Body of pancreas (tissue), 4 donors: Measurements from ENCODE around the gene RNF215. TPM values are rescaled to one million over a fixed set of nuclear protein-coding genes. Genes with fewer than 3 reads are reported as not detected.

Experiments
- ATAC-seq: fragments of 150-250 bp; one replicate; pipeline ENCODE4 v1.9.1; 2016
- DNase-seq, 4 donors: peaks; one replicate each; pipeline ENCODE4 v3.0.0-alpha.2; 2019
- H3K27ac ChIP-seq, 4 donors: fragments of 200-600 bp; sonication (generic); 1 replicate in 3 of 4; 2 replicates in 1 of 4; pipeline versions ENCODE4 v1.5.1 to v1.6.1; 2016 to 2019; ENCODE audit warnings: mild to moderate bottlenecking in 1 of 4, mixed read lengths in 1 of 4, moderate library complexity in 1 of 4
- H3K27me3 ChIP-seq, 2 donors: fragments of 200-600 bp; sonication (generic); one replicate each; pipeline ENCODE4 v1.6.0; 2016; ENCODE audit warnings: mild to moderate bottlenecking in 1 of 2
- H3K36me3 ChIP-seq, 2 donors: fragments of 200-600 bp; sonication (generic); replicated peaks in 1 of 2; 2 replicates each; pipeline ENCODE4 v1.5.1; 2016; ENCODE audit warnings: low read depth in 2 of 2; ENCODE audit not compliant: insufficient read depth in 1 of 2
- H3K4me1 ChIP-seq: fragments of 200-600 bp; sonication (generic); one replicate; pipeline ENCODE4 v1.6.0; 2016
- H3K4me3 ChIP-seq, 2 donors: fragments of 200-600 bp; sonication (generic); 1 replicate in 1 of 2; 2 replicates in 1 of 2; pipeline ENCODE4 v1.5.1; 2016 to 2019
- H3K9me3 ChIP-seq, 3 donors: fragments of 200-600 bp; sonication (generic); 1 replicate in 2 of 3; 2 replicates in 1 of 3; pipeline ENCODE4 v1.5.1; 2016
- POLR2A ChIP-seq, 3 donors: fragments of 450-650 bp; IDR thresholded peaks; one replicate each; pipeline ENCODE4 v1.6.1; 2016; ENCODE audit warnings: antibody characterized with exemption in 3 of 3, mild to moderate bottlenecking in 2 of 3
- WGBS, 2 donors: methylation state at CpG; one replicate each; pipeline ENCODE4 v1.1.5; 2017; 5-methylcytosine and 5-hydroxymethylcytosine counted together
- intact Hi-C: fragments of 100-400 bp; cut with DNase I; formaldehyde crosslinking; loops from one replicate; pipeline ENCODE4 v1.15.1; 2023
- total RNA-seq, 2 donors: library from RNA; depleted of rRNA; stranded (reverse); fragments of >200 nt; gene quantifications; one replicate each; pipeline ENCODE4 v1.1.0, GENCODE V29; 2016
- TF ChIP-seq, protein P1 (sequence below), 7 experiments: fragments of 450-650 bp in 4 of 7; fragments of 200-600 bp in 3 of 7; sonication (generic) in 3 of 7; IDR thresholded peaks; one replicate each; pipeline ENCODE4 v1.5.1; 2016 to 2019; ENCODE audit warnings: antibody characterized with exemption in 7 of 7

The RNF215 gene
- total RNA-seq, 2 donors from 2014 or later: 13.8 to 14.0 TPM

DNA sequence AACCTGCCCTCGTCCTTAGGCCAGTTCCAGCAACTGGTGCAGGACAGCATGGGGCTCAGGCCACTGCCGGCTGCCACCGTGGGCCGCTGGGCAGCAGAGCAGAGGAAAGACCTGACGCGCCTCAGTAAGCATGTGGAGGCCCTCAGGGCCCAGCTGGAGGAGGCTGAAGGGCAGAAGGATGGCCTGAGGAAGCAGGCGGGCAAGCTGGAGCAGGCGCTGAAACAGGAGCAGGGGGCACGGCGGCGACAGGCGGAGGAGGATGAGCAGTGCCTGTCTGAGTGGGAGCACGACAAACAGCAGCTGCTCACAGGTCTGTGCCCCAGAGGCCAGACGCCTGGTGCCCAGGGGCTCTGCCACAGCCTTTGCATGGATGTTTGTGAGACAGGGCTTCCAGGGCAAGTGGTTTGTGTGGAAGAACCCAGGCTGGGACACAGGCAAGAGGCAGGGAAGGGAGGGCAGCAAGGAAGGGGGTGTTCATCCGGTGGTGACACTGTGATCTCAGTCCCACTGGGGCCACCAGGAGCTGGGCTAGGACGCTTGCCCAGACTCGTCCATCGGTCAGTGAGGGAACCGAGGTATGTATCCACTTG lies 16.5 kb downstream of the RNF215 start:
- Histone ChIP-seq H3K9me3 (no peaks in the 10 kb centered on the region), H3K4me3 (no peak overlapping the region), H3K27ac (no peak overlapping the region), H3K36me3 (no peaks in the 10 kb centered on the region), H3K27me3 (no peaks in the 10 kb centered on the region), H3K4me1 (no peaks in the 10 kb centered on the region)
- ATAC-seq (no peak), DNase-seq (no peak)
- TF ChIP-seq POLR2A (IDR thresholded peaks at IDR 0.05): no peak
- TF ChIP-seq, protein P1, sequence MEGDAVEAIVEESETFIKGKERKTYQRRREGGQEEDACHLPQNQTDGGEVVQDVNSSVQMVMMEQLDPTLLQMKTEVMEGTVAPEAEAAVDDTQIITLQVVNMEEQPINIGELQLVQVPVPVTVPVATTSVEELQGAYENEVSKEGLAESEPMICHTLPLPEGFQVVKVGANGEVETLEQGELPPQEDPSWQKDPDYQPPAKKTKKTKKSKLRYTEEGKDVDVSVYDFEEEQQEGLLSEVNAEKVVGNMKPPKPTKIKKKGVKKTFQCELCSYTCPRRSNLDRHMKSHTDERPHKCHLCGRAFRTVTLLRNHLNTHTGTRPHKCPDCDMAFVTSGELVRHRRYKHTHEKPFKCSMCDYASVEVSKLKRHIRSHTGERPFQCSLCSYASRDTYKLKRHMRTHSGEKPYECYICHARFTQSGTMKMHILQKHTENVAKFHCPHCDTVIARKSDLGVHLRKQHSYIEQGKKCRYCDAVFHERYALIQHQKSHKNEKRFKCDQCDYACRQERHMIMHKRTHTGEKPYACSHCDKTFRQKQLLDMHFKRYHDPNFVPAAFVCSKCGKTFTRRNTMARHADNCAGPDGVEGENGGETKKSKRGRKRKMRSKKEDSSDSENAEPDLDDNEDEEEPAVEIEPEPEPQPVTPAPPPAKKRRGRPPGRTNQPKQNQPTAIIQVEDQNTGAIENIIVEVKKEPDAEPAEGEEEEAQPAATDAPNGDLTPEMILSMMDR (IDR thresholded peaks at IDR 0.05): no peak
- WGBS, 2 donors: 70 to 87% methylated on average over 12 to 15 of the region's 19 CpGs
- intact Hi-C loops: no loop called here

DNA sequence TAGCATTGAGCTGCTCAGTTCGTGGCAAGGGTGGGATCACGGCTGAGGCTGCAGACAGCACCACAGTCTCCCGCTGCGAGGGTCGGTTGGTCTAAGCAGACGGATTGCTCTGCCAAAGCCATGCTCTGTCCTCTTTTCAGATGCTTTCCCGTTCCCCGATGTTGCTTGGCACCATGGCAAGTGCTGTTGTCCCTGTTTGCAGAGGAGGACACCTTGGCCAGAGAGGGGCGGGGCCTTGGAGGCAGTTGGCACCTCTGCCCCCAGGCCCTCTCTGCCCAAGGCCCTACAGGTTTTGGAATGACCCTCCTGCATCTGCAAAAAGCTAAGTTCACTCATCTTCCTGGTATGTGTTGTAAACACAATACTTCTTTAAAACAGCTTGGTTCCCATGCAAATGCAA lies 18.8 kb downstream of the RNF215 start:
- no peaks in the 10 kb centered on the region for H3K27me3 ChIP-seq
- ATAC-seq (no peak), DNase-seq (no peak)
- no peak overlapping the region for H3K4me3 ChIP-seq
- no peaks in the 10 kb centered on the region for H3K36me3 ChIP-seq
- H3K27ac ChIP-seq: no peak overlapping the region
- 76 to 82% methylated on average over 9 of the region's 9 CpGs for WGBS, 2 donors
- TF ChIP-seq, protein P1 (IDR thresholded peaks at IDR 0.05): no peak
- no peak for TF ChIP-seq POLR2A (IDR thresholded peaks at IDR 0.05)
- intact Hi-C loops: no loop called here
- H3K9me3 ChIP-seq: no peaks in the 10 kb centered on the region
- no peaks in the 10 kb centered on the region for H3K4me1 ChIP-seq

DNA sequence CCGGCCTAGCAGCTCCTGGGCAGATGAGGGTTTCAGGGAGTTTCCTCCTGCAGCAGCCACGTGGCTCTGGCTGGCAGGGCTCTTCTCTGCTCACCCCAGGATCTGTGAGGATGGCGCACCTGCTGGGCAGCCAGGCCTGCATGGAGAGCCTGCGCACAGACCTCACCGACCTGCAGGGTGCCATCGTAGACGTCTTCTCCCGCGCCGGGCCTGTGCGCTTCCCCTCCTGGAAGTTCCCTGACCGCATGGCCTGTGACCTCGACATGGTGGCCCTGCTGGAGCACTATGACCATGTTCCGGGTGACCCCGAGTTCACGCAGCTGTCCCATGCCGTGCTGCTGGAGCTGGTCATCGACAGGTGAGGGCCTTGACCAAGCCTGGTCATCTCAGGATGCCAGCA lies 21.3 kb downstream of the RNF215 start:
- no peak for ATAC-seq
- TF ChIP-seq, protein P1 (IDR thresholded peaks at IDR 0.05): no peak
- no peak for TF ChIP-seq POLR2A (IDR thresholded peaks at IDR 0.05)
- Histone ChIP-seq H3K27me3 (no peaks in the 10 kb centered on the region), H3K36me3 (no peaks in the 10 kb centered on the region), H3K9me3 (no peaks in the 10 kb centered on the region), H3K4me3 (no peak overlapping the region), H3K4me1 (no peaks in the 10 kb centered on the region), H3K27ac (no peak overlapping the region)
- 80 to 95% methylated on average over 13 to 15 of the region's 18 CpGs for WGBS, 2 donors
- no peak for DNase-seq
- intact Hi-C loops: no loop called here

- H3K36me3 ChIP-seq: no peaks in the 10 kb centered on the region
- 72% methylated on average over 7 of the region's 7 CpGs for WGBS, 2 donors
- no peak for TF ChIP-seq POLR2A (IDR thresholded peaks at IDR 0.05)
- TF ChIP-seq, protein P1 (IDR thresholded peaks at IDR 0.05): no peak
- intact Hi-C loops: no loop called here
- H3K27me3 ChIP-seq: no peaks in the 10 kb centered on the region
- no peak overlapping the region for H3K27ac ChIP-seq
- peaks cover 3% of the 10 kb centered on the region for H3K4me1 ChIP-seq
- H3K9me3 ChIP-seq: no peaks in the 10 kb centered on the region
- no peak for DNase-seq
- ATAC-seq: no peak
- H3K4me3 ChIP-seq: no peak overlapping the region
Observed at GRCh38 chr22:30362651-30363281, 24.4 kb downstream of the RNF215 start.
